ENCODE results near the gene ZNF768.
"Not testable (repeated sequence)": the region's sequence is repeated elsewhere in the genome, so short reads cannot be mapped to it uniquely, and the experiment has no call there.

ZNF768 gene

GRCh38 chr16:30555315-30556124, 29.2 kb upstream of the ZNF768 start:
- no peak for DNase-seq (ENCODE audit: low read depth)

GRCh38 chr16:30554557-30555314, 28.4 kb upstream of the ZNF768 start:
- DNase-seq (ENCODE audit: low read depth): no peak

- no peak for DNase-seq (ENCODE audit: low read depth)
Measured at GRCh38 chr16:30553393-30553899, 27.1 kb upstream of the ZNF768 start.

- DNase-seq (ENCODE audit: low read depth): no peak
Measured at GRCh38 chr16:30552956-30553355, 26.6 kb upstream of the ZNF768 start.

- DNase-seq (ENCODE audit: low read depth): peak; percentile 43
Measured at GRCh38 chr16:30551781-30552180, 25.4 kb upstream of the ZNF768 start.

GRCh38 chr16:30548416-30549253, 22.3 kb upstream of the ZNF768 start:
- peak; percentile 39 for DNase-seq (ENCODE audit: low read depth)

GRCh38 chr16:30546115-30546514, 19.7 kb upstream of the ZNF768 start:
- no peak for DNase-seq (ENCODE audit: low read depth)

GRCh38 chr16:30543067-30543466, 16.7 kb upstream of the ZNF768 start:
- no peak for DNase-seq (ENCODE audit: low read depth)

GRCh38 chr16:30541502-30542329, 15.3 kb upstream of the ZNF768 start:
- DNase-seq (ENCODE audit: low read depth): peak; percentile 89

- DNase-seq (ENCODE audit: low read depth): not testable (repeated sequence)
Measured at GRCh38 chr16:30540916-30541464, 14.6 kb upstream of the ZNF768 start.

- not testable (repeated sequence) for DNase-seq (ENCODE audit: low read depth)
Measured at GRCh38 chr16:30539986-30540526, 13.7 kb upstream of the ZNF768 start.

GRCh38 chr16:30539000-30539964, 12.9 kb upstream of the ZNF768 start:
- DNase-seq (ENCODE audit: low read depth): no peak

- peak; percentile 78 for DNase-seq (ENCODE audit: low read depth)
Measured at GRCh38 chr16:30536391-30537024, 10.1 kb upstream of the ZNF768 start.

- DNase-seq (ENCODE audit: low read depth): peak; percentile 74
Measured at GRCh38 chr16:30535777-30536190, 9.4 kb upstream of the ZNF768 start.

- DNase-seq (ENCODE audit: low read depth): peak; percentile 15
Measured at GRCh38 chr16:30535106-30535776, 8.9 kb upstream of the ZNF768 start.

- DNase-seq (ENCODE audit: low read depth): peak; percentile 80
Measured at GRCh38 chr16:30534368-30535105, 8.2 kb upstream of the ZNF768 start, which contains the start of gene ZNF747. ZNF747 (minus strand) TSS chr16:30534858; CDS start chr16:30534679, 179 bp downstream.

- DNase-seq (ENCODE audit: low read depth): no peak
Measured at GRCh38 chr16:30533748-30534367, 7.5 kb upstream of the ZNF768 start.
